ENCODE results near the gene LTB4R.
"Not testable (repeated sequence)": the region's sequence is repeated elsewhere in the genome, so short reads cannot be mapped to it uniquely, and the experiment has no call there.

Gene LTB4R

DNA sequence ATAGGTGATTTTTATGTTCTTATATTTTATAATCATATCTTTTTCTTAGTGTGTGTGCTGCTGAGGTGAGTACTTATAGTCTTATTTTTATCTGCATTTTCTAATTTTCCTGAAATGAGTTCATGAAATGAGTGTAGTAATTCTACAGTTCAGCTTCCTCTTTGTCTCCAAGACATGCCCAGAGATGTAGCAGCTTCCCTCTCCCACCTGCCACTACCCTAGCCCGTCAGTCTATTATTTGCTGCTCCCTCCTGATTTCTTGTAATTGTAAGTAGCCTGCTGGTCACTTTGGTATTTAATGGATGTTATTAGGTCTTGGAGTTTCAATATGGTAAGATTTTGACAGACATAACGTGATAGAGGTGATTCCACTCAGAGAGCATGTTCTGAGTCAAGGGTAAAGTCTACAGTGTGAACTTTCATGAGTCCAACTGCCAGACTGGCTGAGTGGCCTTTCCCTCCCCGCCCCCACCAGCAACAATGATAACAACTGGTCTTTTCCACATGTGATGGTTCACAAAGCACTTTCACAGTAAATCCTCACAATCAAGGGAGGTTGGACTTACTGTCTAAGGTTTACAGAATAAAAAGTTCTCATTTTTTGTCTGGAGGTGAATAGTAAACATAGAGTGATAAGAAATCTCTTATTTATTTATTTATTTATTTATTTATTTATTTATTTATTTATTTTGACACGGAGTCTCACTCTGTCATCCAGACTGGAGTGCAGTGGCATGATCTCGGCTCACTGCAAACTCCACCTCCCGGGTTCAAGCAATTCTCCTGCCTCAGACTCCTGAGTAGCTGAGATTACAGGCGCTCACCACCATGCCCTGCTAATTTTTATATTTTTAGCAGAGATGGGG lies 32.7 kb downstream of the LTB4R start:
- DNase-seq (ENCODE audit: low read depth): no peak

DNA sequence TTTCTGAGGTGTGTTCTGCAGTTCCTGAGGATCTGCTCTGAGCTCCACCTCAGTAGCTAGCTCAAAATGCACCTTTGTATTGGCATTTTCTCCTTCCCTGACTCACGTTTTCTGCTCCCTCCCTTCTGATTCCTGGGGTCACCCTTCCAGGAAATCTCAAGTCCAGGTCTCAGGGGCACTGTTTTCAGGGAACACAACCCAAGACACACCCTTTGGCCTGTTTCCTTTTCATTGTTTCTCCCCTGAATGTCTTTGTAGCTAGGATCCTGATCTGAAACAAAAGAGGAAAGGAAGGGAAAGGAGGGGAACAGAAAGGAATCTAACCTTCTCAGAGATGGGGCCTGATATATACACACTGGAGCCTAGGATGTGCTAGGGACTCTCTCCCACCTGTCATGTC lies 35.8 kb downstream of the LTB4R start:
- DNase-seq (ENCODE audit: low read depth): no peak

GRCh38 chr14:24348186-24348585 lies 36.9 kb downstream of the LTB4R start:
- DNase-seq (ENCODE audit: low read depth): no peak

- DNase-seq (ENCODE audit: low read depth): no peak
Observed at GRCh38 chr14:24349742-24350141, 38.4 kb downstream of the LTB4R start.

DNA sequence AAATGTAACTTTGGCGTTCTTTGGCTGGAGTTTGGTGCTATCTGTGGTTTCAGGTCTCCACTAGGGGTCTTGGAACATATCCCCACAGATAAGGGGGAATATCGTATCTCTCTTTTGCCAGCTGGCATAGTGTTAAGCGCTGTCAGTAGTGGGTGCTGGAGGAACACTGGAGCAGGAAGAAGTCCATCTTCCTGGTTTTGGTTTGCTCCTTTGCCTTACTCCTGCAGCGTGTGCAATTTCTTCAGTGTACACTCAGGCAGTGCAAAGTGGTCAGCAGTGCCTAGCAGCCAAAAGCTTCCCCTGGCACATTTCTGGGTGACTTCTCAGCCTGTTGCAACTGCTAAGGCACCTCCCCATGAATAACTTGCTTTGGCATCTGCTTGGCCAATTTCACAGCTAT lies 40.2 kb downstream of the LTB4R start:
- no peak for DNase-seq (ENCODE audit: low read depth)

GRCh38 chr14:24353559-24354481 lies 42.5 kb downstream of the LTB4R start:
- DNase-seq (ENCODE audit: low read depth): peak; percentile 37

- not testable (repeated sequence) for DNase-seq (ENCODE audit: low read depth)
Observed at GRCh38 chr14:24354482-24354825, 43.2 kb downstream of the LTB4R start.

DNA sequence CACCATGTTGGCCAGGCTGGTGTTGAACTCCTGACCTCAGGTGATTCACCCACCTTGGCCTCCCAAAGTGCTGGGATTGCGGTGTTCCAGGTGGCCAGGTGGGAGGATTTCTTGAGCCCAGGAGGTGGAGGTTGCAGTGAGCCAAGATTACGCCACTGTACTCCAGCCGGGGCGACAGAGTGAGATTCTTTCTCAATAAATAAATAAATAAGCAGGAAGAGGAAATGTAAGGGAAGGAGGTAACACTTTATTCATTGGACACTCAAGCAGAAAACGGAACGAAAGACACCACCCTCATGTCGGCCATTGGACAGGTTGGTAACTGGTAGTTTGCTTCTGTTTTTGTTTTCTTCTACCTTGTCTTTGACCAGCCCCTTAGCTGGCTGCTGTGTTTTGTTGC lies 43.7 kb downstream of the LTB4R start:
- no peak for DNase-seq (ENCODE audit: low read depth)

GRCh38 chr14:24356208-24356607 lies 44.9 kb downstream of the LTB4R start:
- DNase-seq (ENCODE audit: low read depth): no peak

DNA sequence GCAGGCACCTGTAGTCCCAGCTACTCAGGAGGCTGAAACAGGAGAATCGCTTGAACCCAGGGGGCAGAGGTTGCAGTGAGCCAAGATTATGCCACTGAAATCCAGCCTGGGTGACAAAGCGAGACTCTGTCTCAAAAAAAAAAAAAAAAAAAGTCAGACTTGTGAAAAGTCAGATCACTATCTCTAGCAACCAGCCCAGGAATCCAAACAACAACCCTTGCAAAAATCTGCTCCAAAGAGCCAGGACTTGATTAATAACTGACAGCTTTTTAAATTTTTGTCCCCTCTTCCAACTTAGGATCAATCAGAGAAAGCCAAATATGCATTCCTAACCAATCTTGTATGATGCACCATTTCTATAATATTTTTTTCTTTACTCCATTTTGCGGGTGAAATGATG lies 49.0 kb downstream of the LTB4R start:
- DNase-seq (ENCODE audit: low read depth): no peak

DNA sequence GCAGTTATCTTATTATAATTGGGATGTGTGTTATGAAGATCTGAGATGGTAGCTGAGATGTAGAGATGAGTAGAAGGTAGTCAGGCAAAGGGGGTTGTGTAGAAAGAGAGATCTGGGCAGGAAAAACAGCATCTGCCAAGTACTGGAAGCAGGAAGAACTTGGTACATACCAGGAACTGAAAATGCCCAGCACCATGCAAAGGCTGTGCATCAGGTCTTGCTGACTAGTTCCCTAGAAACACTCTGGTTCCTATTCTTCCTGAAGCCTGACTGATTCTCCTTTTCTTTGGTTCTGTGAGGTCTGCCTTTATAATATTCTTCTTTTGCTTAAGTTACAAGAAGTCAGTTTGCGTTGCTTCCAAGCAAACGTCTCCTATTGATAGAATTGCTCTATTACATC lies 50.0 kb downstream of the LTB4R start:
- DNase-seq (ENCODE audit: low read depth): no peak

GRCh38 chr14:24362241-24362960 lies 51.1 kb downstream of the LTB4R start:
- DNase-seq (ENCODE audit: low read depth): peak; percentile 74

GRCh38 chr14:24363401-24363800 lies 52.1 kb downstream of the LTB4R start:
- DNase-seq (ENCODE audit: low read depth): no peak

DNA sequence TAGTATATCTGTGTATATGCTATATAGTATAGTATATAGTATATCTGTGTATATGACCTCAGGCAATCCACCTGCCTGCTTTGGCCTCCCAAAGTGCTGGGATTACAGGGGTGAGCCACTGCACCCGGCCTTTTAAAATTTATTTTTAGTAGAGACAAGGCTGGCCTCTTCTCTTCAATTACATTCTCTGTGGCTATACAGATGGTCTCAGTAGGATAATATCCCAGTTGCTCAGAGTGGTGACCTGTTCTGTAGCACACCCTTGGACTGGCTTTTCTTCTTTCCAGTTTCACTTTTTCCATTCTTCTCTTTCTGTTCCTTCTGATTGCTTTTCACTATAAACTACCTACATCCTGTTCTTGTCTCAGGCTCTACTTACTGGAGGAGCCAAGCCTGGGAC lies 53.5 kb downstream of the LTB4R start:
- no peak for DNase-seq (ENCODE audit: low read depth)

GRCh38 chr14:24365600-24366412 lies 54.5 kb downstream of the LTB4R start:
- DNase-seq (ENCODE audit: low read depth): peak; percentile 91

- no peak for DNase-seq (ENCODE audit: low read depth)
Observed at GRCh38 chr14:24366413-24366720, 55.1 kb downstream of the LTB4R start.

GRCh38 chr14:24366721-24367513 lies 55.6 kb downstream of the LTB4R start:
- DNase-seq (ENCODE audit: low read depth): peak; percentile 96
